Stimulated activated CD4-positive, alpha-beta T cell treated with anti-CD3 and anti-CD28 coated beads, Interleukin-4, amount 100 ng/mL, for 4 hours (primary cell): ENCODE data around the gene ATP5F1B.
"Not testable (repeated sequence)": the region's sequence is repeated elsewhere in the genome, so short reads cannot be mapped to it uniquely, and the experiment has no call there.

Experiments used
- DNase-seq, 2 experiments: peaks; one replicate each; pipeline ENCODE4 v3.0.0-alpha.2; 2020

ATP5F1B gene

GRCh38 chr12:56645717-56646446, at the start of gene ATP5F1B:
ATP5F1B (minus strand) TSS chr12:56645984; CDS start chr12:56645963, 21 bp downstream.
- peak; percentile 79 to 92 for DNase-seq

DNA sequence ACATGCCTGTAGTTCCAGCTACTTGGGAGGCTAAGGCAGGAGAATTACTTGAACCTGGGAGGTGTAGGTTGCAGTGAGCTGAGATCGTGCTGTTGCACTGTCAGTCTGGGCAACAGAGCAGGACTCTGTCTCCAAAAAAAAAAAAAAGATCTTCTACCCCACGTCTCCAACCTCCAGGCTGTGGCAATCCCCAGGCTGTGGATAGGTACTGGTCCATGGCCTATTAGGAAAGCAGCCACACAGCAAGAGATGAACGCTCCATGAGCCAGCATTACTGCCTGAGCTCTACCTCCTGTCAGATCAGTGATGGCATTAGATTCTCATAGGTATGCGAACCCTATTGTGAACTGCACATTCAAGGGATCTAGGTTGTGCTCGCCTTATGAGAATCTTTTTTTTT, 48.4 kb upstream of the ATP5F1B start:
- DNase-seq = no peak

- DNase-seq = no peak
Observed at GRCh38 chr12:56688846-56689109, 43.0 kb upstream of the ATP5F1B start.

DNA sequence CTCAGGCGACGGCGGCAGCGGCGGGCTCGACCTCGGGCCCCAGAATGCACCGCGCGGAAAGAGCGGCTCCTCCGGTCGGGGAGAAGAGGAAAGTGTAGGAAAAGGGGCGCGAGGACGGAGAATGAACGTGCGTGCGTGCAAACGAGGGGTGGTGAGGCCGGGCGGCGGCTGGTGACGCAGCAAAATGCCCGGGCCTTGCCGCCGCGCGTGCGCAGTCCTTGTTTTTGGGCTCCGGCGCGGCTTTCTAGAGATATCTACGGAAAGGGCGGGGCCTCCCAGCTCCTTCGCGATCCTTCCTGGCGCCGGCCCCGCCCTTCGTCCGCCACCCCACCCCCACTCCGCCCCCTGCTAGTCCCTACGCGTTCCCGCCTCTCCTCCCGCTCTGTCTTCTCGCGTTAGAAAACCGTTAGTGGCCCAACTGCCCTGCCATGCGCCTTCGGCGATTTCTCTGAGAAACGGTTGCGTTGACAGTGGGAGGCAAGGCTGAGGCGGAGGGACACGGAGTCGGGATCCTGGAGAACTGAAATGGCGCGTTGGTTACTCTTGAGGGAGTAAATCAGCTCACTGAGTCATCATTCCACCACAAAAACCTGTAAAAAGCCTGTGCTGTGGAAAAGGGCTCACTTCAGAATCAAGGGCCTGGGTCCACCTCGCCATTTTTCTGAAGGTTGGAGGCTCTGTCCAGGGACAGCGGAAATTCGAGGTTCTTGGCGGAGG, 42.5 kb upstream of the ATP5F1B start, which contains the start of gene PTGES3:
Gene PTGES3 (minus strand): TSS at position 156 of the 717 bp plus-strand sequence. CDS start 285 bp downstream, outside the sequence.
- peak; percentile 97 to 98 for DNase-seq

- DNase-seq = peak; percentile 48 to 66
Observed at GRCh38 chr12:56687223-56688128, 41.7 kb upstream of the ATP5F1B start.

GRCh38 chr12:56684745-56685359, 39.1 kb upstream of the ATP5F1B start:
- DNase-seq = no peak

DNA sequence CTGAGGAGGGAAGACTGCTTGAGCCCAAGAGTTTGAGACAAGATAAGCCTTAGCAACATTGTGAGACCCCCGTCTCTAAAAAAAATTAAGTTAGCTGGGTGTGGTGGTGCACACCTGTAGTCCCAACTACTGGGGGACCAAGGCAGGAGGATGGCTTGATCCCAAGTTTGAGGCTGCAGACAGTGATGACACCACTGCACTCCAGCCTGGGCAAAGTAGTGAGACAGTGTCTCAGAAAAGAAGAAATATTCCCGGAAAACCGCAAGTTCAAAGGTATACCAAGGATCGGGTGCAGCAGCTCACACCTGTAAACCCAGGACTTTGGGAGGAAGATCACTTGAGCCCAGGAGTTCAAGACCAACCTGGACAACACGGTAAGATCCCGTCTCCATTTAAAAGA, 36.5 kb upstream of the ATP5F1B start:
- DNase-seq = no peak

GRCh38 chr12:56679883-56680575, 34.2 kb upstream of the ATP5F1B start:
- DNase-seq = no peak

DNA sequence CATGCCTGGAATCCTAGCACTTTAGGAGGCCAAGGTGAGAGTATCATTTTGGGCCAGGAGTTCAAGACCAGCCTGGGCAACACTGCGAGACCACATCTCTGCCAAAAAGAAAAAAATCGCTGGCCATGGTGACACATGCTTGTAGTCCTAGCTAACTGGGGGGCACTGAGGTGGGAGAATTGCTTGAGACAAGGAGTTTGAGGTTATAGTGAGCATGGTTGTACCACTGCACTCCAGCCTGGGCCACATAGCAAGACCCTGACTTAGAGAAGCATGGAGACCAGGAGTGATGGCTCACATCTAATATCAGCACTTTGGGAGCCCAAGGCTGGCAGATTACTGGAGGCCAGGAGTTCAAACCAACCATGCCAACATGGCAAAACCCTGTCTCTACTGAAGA, 33.1 kb upstream of the ATP5F1B start:
- no peak for DNase-seq

DNA sequence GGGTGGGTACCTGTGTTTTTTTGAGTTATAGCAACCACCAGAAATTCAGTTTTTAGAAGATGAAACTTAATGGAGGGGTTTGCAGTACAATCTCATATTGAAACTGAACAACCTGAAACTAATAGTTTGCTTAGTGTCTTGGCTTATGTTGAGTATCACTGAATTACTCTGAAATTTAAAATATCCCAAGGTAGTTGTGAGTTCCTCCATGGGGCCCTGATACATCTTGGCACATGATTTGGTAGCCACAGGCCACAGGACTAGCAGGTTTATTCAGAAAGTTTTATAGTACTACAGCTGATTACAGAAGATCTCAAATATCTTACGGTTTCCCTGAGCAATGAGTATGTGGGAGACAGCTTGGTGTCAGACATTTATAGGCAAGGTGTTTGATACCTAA, 31.9 kb upstream of the ATP5F1B start:
- no peak for DNase-seq

DNA sequence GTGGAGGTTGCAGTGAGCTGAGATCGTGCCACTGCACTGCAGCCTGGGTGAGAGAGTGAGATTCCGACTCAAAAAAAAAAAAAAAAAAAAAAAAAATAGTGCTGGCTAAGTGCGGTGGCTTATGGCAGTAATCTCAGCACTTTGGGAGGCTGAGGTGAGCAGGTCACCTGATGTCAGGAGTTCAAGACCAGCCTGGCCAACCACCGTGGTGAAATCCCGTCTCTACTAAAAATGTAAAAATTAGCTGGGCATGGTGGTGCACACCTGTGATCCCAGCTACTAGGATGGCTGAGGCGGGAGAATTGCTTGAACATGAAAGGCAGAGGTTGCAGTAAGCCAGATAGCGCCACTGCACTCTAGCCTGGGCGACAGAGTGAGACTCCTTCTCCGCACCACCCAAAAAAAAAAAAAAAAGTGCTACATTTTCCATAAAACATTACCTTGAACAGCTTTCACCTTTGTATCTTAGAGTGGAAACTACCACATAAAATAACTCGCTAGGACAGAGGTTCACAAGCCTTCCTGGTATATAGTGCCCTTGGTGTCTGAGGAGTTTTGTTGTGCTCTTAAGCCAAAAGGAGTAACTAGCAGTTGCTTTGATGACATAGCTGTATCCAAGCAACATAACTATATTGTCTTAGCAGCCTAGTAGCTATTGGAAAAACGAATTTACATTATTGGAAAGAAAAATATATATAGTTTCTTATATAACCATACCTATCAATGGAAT, 31.2 kb upstream of the ATP5F1B start:
- no peak for DNase-seq

GRCh38 chr12:56671608-56672007, 25.8 kb upstream of the ATP5F1B start:
- DNase-seq = no peak

GRCh38 chr12:56670836-56671235, 25.1 kb upstream of the ATP5F1B start:
- no peak for DNase-seq

DNA sequence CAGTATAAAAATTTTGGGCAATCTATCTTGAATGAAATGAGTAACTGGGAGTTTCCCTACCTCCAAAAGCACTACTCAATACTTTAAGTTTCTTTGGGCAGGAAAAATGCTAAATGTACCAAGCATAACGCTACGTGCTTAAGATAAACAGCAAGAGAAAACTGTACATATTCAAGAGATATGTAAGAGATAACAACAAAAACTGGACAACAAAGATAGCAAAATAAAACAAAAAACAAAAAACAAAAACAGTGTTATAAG, 22.3 kb upstream of the ATP5F1B start:
- no peak for DNase-seq

- DNase-seq = no peak
Observed at GRCh38 chr12:56661979-56662638, 16.3 kb upstream of the ATP5F1B start.

DNA sequence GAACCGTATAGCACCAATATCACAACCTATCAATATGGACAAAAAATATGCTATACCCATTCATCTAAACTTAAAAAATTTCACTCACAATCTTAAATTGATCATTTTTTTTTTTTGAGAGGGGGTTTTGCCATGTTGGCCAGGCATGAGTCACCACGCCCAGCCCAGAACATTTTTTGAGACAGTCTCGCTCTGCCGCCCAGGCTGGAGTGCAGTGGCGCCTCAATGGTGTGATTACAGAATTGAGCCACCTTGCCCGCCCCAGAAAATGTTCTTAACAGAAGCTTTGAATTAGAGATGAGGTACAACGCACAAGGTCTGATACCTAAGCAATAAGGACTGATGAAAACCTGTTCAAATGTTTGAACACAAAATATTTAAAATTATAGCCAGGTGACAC, 15.8 kb upstream of the ATP5F1B start:
- no peak for DNase-seq

DNA sequence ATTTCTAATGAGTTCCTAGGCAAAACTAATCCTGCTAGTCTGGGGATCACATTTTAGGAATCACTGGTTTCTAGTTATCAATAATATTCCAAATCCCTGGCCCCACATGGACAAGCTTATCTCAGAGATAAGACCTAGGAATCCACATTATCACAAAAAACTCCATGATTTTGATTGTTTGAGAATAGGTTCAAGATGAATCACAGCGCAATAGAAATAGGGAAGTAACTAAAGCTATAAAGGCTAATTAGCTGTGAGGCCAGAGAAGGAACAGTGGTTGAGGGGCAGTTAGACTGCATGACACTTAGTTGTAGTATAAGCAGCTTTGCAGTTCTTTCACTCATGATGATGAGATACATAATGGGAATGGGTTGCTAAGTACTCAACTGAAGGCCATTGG, 13.1 kb upstream of the ATP5F1B start:
- no peak for DNase-seq

GRCh38 chr12:56657416-56658379, 11.9 kb upstream of the ATP5F1B start:
- DNase-seq = no peak

- DNase-seq = not testable (repeated sequence)
Observed at GRCh38 chr12:56653781-56654180, 8.0 kb upstream of the ATP5F1B start.

GRCh38 chr12:56648023-56648422, 2.2 kb upstream of the ATP5F1B start:
- not testable (repeated sequence) for DNase-seq
